Activated CD8-positive, alpha-beta memory T cell treated with anti-CD3 and anti-CD28 coated beads, Interleukin-2, amount 10 ng/mL, durations not matched to agents 7 days and 5 days (primary cell): Measurements from ENCODE around the gene F3. TPM values are rescaled to one million over a fixed set of nuclear protein-coding genes. Genes with fewer than 3 reads are reported as not detected.

Source experiments
- ATAC-seq: fragments of 150-1000 bp; cut with Tn5 transposase; one replicate; pipeline ENCODE4 v1.10.0; 2021; ENCODE audit warnings: moderate library complexity
- CTCF ChIA-PET: fragments of 350-600 bp; sonication (Branson Sonifier 250); formaldehyde crosslinking; loops from one replicate; lab custom pipeline; 2021; ENCODE audit warnings: antibody characterized with exemption; lab: Charles Lee
- DNase-seq: peaks from one replicate; pipeline ENCODE4 v3.0.0-alpha.2; 2020
- H3K27ac Mint-ChIP-seq: one replicate; pipeline ENCODE4 v1.8.0; 2021; ENCODE audit warnings: mild to moderate bottlenecking, mixed read lengths
- H3K27me3 Mint-ChIP-seq: one replicate; pipeline ENCODE4 v1.8.0; 2021; ENCODE audit warnings: mixed read lengths
- H3K36me3 Mint-ChIP-seq: one replicate; pipeline ENCODE4 v1.8.0; 2021; ENCODE audit warnings: mild to moderate bottlenecking, mixed read lengths
- H3K4me1 Mint-ChIP-seq: one replicate; pipeline ENCODE4 v1.8.0; 2021; ENCODE audit warnings: mixed read lengths
- H3K4me3 Mint-ChIP-seq: one replicate; pipeline ENCODE4 v1.8.0; 2021; ENCODE audit warnings: mild to moderate bottlenecking, moderate library complexity, mixed read lengths
- H3K9me3 Mint-ChIP-seq: one replicate; pipeline ENCODE4 v1.8.0; 2022; ENCODE audit warnings: low read depth, mixed read lengths
- total RNA-seq, 2 experiments: library from RNA; stranded (reverse); gene quantifications; one replicate each; pipeline ENCODE4 v1.2.3, GENCODE V29; 2021

The F3 gene
- total RNA-seq, 2 experiments from 2014 or later: 0.23 TPM; not detected in 1

DNA sequence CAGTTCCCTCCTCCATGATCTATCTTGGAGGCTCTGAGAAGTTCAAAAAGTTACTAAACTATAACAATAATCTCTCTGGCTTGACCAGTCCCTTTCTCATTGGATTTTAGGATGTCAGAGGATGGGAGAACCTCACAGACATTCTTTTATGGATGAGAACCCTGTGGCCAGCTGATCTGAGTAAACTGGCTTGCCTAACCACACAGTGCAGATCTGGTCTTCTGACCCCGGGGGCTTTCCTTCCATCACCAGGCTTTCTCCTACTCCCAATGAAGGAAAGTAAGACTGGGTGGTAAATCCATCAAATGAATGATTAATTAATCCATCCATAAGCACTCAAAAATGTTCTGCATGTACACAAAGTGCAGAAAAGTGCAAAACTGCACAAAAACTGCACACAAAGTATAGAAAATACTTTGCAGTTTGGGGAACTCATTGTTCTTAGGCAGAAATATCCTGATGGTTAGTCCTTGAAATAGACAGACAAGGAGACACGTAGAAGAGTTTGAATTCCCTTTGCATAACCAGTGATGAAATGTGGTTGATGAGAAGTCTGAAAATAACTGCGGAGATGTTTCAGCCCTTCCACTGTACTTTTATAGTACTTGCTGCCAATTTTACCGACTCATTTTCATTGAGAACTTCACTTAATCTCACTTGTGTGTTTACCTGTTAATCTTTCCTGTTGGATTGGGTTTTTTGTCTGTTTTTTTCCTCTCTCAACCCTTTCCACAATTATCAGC, 2.5 kb upstream of the F3 start:
- H3K4me3 Mint-ChIP-seq: no peak overlapping the region
- peaks cover 76% of the 10 kb centered on the region for H3K27me3 Mint-ChIP-seq
- H3K27ac Mint-ChIP-seq: no peak overlapping the region
- no peaks in the 10 kb centered on the region for H3K9me3 Mint-ChIP-seq
- ATAC-seq (no peak), DNase-seq (no peak)
- H3K4me1 Mint-ChIP-seq: peaks cover 14% of the 10 kb centered on the region
- CTCF ChIA-PET: no interaction called here
- no peaks in the 10 kb centered on the region for H3K36me3 Mint-ChIP-seq

DNA sequence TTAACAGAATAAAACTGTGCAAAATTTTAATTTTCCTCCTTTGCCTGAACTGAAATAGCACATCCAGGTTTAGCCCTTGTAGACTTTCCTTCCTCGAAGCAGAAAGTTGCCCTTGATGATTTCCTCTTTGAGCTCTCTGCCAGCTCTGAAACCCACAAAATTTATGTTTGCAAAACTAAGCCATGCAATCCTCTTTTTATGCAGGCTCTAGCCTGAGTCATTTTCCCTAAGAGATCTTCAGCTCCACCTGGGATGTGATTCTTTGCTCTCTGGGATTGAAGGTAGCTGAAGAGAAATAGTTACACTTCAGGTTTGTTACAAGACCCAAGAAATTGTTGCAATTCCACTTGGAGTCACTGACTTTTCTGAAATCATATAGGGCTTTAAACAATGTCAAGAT, 1.4 kb upstream of the F3 start:
- no peaks in the 10 kb centered on the region for H3K9me3 Mint-ChIP-seq
- CTCF ChIA-PET: no interaction called here
- H3K27ac Mint-ChIP-seq: no peak overlapping the region
- DNase-seq (no peak), ATAC-seq (no peak)
- H3K27me3 Mint-ChIP-seq: peaks cover 82% of the 10 kb centered on the region
- H3K4me1 Mint-ChIP-seq: peaks cover 14% of the 10 kb centered on the region
- H3K36me3 Mint-ChIP-seq: no peaks in the 10 kb centered on the region
- peak overlapping the region; percentile 73 for H3K4me3 Mint-ChIP-seq

DNA sequence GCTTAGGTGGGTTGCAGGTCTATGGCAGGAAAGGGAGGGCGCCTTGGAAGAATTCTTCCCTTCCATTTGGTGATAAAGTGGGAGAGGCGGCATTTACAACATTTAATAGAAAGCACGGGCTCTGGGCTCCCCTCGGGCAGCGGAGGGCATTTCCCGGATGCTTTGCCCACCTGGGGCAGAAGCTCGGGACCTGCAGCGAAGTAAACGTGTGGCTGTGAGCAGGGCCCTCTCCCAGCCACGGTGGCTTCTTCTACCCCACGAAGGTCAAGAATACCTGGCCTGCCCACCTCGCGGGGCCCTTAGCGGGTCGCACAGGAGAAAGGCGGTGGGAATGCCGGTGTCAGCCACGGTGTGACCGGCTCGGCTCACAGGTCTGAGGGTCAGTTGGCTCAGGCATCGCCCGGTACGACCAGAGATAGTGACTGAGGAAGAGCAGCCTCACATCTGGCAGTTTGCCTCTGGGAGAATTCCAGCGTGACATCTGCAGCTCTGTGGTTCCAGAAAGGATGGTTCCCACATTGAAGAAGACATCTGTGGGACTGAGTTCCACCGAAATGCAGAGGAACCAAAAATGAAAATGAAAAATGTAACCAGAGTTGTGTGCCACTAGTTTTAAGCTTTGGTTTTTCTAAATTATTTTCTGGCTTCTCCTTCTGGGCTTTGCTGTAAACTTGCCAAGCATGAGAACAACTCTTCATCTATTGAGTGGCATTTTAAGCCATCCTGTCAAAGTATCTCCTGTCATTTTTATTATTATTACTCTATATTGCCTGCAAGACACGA, 720 bp upstream of the F3 start:
- Mint-ChIP-seq H3K4me3 (peak overlapping the region; percentile 73), H3K27me3 (peaks cover 78% of the 10 kb centered on the region), H3K4me1 (peaks cover 14% of the 10 kb centered on the region), H3K36me3 (no peaks in the 10 kb centered on the region), H3K27ac (no peak overlapping the region), H3K9me3 (no peaks in the 10 kb centered on the region)
- ATAC-seq (peak; percentile 29), DNase-seq (no peak)
- CTCF ChIA-PET: interaction anchor here (0.9 kb wide), 2 partner anchors 26 to 265 kb away, joined by 3 to 4 read pairs; no protein-coding TSS in a partner anchor

DNA sequence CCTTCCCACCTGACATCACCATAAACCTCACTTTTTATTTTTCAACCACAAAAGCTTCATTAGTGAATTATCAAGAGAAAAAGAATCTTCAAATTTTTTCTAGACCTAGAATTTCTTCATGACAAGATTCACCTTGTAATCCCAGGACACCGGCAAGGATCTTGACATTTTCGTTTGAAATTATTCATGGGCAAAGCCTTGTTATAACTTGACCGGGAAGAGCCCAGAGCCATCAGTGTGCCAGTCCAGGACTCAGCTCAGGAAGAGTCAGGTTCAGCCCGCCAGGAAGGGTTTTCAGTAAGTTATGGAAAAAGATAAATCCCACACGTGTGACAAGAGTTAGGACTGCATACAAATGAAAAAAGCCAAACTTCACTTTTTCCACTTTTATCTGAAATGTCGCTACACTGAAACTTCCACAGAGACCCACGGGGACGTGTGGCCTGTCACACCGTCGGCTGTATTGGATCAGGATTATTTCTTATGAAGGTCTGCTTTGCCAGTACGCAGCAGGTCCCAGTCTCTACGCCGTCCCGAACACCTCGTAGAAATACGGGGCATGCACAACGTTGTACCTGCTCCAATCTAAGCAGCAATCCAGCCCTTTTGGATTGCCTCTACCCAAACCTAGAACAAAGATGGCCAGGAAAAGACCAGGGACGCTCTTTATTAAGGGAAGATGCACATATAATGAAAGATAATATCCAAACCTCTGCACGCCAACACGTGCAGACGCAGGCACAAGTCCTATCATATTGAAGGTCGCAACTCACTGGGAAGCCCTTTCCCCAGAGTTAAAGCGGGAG, 916 bp downstream of the F3 start:
- no peaks in the 10 kb centered on the region for H3K9me3 Mint-ChIP-seq
- no peaks in the 10 kb centered on the region for H3K36me3 Mint-ChIP-seq
- H3K4me3 Mint-ChIP-seq: peak overlapping the region; percentile 61
- H3K27ac Mint-ChIP-seq: no peak overlapping the region
- H3K27me3 Mint-ChIP-seq: peaks cover 79% of the 10 kb centered on the region
- H3K4me1 Mint-ChIP-seq: peaks cover 14% of the 10 kb centered on the region
- DNase-seq: no peak
- no peak for ATAC-seq
- CTCF ChIA-PET: no interaction called here

DNA sequence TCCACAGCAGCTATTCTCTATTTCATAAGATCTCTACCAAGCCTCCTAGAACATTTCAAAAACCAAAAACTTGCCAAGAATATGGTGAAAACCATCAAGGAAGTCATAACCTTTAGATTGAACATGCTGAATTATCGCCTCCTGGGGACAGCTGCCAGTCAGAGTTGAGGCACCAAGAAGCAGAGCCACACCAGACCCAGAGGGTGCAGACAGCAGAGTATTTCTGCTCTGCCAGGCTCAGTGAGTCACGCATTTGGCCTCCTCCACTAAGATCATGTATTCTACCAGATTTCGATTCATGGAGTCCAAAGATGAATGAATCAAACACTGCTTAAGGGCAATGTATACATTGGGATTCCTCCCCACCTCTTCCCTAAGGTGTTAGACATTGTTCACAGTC, 2.1 kb downstream of the F3 start:
- ATAC-seq (no peak), DNase-seq (no peak)
- no peaks in the 10 kb centered on the region for H3K36me3 Mint-ChIP-seq
- CTCF ChIA-PET: no interaction called here
- H3K4me3 Mint-ChIP-seq: no peak overlapping the region
- H3K9me3 Mint-ChIP-seq: no peaks in the 10 kb centered on the region
- peaks cover 71% of the 10 kb centered on the region for H3K27me3 Mint-ChIP-seq
- no peak overlapping the region for H3K27ac Mint-ChIP-seq
- H3K4me1 Mint-ChIP-seq: peaks cover 14% of the 10 kb centered on the region

DNA sequence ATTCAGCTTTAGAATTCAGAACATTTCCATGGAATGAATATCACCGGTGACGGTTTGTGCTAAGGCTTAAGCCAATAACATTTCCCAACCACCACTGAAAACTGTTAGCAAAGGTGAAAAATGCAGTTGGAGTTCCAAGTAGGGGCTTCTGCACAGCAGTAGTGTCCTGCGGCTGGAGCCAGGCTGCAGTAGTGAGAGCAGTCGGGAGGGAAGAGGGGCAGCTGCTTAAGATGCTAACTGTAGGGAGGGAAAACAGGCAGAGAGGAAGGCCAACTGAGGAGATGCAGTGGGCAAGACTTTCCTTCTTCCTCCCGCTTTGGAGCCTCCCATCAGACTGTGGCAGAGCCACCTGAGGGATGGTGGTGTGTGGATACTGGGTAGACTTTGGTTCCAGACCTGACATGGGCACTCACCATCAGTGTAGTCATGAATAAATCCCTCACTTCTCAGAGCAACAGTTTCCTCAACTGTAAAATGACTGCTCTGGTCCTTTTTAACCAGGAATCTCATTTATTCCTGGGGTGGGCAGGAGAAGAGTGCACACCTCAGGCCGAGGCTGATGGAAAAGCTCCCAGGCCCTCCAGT, 3.2 kb downstream of the F3 start:
- Mint-ChIP-seq H3K4me1 (peaks cover 14% of the 10 kb centered on the region), H3K9me3 (no peaks in the 10 kb centered on the region), H3K4me3 (no peak overlapping the region), H3K27ac (no peak overlapping the region), H3K36me3 (no peaks in the 10 kb centered on the region), H3K27me3 (peaks cover 61% of the 10 kb centered on the region)
- CTCF ChIA-PET: no interaction called here
- no peak for ATAC-seq
- DNase-seq: no peak

DNA sequence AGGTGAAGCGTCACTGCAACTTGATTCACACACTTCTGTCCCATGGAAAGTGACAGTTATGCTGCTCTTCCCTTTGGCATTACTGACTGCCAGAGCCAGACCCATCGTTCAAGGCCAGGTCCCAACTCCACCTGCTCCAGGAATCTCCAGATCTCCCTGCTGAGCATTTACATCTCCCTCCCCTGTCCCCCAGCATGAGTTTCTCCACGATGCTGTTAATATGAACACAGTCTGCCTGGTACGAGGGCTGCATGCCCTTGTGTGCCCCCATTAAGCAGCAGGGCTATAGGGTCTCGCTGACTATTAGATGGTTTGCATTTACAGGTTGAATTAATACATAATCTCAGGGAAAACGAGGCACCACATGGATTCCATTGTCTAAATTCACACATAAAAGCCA, 4.3 kb downstream of the F3 start:
- Mint-ChIP-seq H3K27ac (no peak overlapping the region), H3K27me3 (peaks cover 51% of the 10 kb centered on the region), H3K4me3 (no peak overlapping the region), H3K9me3 (no peaks in the 10 kb centered on the region), H3K36me3 (no peaks in the 10 kb centered on the region), H3K4me1 (peaks cover 6% of the 10 kb centered on the region)
- ATAC-seq (no peak), DNase-seq (no peak)
- CTCF ChIA-PET: no interaction called here

DNA sequence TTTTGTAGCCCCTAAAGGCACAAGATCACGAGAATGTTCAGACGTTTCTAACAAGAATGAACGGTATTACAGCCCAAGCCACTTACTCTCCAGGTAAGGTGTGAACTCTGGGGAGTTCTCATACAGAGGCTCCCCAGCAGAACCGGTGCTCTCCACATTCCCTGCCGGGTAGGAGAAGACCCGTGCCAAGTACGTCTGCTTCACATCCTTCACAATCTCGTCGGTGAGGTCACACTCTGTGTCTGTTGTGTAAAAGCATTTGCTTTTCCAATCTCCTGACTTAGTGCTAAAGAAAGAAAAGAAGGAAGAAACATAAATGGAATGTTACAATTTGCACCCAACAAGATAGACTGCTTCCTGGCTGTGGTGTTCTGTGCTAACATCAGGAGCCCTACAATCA, 5.7 kb downstream of the F3 start:
- no peak for ATAC-seq
- Mint-ChIP-seq H3K27me3 (peaks cover 41% of the 10 kb centered on the region), H3K9me3 (no peaks in the 10 kb centered on the region), H3K36me3 (no peaks in the 10 kb centered on the region), H3K27ac (no peak overlapping the region), H3K4me1 (peaks cover 1% of the 10 kb centered on the region), H3K4me3 (no peak overlapping the region)
- CTCF ChIA-PET: interaction anchor here (1.0 kb wide), 1 partner anchor 55 kb away, joined by 3 read pairs; no protein-coding TSS in a partner anchor
- DNase-seq: no peak

DNA sequence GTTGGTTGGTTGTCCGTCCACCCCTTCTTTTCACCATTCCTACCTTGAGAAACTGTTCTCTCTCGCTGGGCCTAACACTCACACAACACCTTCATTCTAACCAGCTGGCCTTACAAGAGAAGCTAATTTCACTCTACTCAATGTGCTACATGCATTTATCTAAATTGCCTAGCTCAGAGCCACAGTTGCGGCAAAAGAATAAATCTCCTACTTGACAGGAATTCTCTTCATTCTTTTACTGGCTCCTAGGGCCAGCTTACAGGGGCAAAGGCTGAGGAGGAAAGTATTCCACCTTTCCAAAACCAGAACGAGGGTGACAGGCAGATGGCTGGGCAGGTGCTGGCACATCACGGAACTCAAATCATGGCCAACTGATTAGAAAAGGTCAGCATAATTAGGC, 6.5 kb downstream of the F3 start:
- H3K36me3 Mint-ChIP-seq: no peaks in the 10 kb centered on the region
- peaks cover 34% of the 10 kb centered on the region for H3K27me3 Mint-ChIP-seq
- H3K27ac Mint-ChIP-seq: no peak overlapping the region
- CTCF ChIA-PET: no interaction called here
- no peaks in the 10 kb centered on the region for H3K4me1 Mint-ChIP-seq
- ATAC-seq (no peak), DNase-seq (no peak)
- H3K9me3 Mint-ChIP-seq: no peaks in the 10 kb centered on the region
- no peak overlapping the region for H3K4me3 Mint-ChIP-seq

DNA sequence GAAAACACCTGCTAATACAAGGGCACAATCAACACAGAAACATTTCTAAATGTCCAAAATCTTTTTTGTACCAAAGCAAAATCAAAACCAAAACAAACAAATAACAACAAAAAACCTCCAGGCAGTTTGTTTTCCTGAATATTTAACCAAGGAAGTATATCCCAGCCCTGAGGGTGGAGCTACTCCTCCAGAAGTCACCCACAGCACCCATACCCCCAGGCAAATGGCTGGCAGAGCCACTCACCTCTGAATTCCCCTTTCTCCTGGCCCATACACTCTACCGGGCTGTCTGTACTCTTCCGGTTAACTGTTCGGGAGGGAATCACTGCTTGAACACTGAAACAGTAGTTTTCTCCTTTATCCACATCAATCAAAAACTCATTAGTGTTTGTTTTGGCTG, 9.5 kb downstream of the F3 start:
- ATAC-seq (no peak), DNase-seq (no peak)
- H3K27ac Mint-ChIP-seq: no peak overlapping the region
- H3K9me3 Mint-ChIP-seq: no peaks in the 10 kb centered on the region
- H3K27me3 Mint-ChIP-seq: peaks cover 11% of the 10 kb centered on the region
- no peak overlapping the region for H3K4me3 Mint-ChIP-seq
- no peaks in the 10 kb centered on the region for H3K36me3 Mint-ChIP-seq
- H3K4me1 Mint-ChIP-seq: no peaks in the 10 kb centered on the region
- CTCF ChIA-PET: no interaction called here

DNA sequence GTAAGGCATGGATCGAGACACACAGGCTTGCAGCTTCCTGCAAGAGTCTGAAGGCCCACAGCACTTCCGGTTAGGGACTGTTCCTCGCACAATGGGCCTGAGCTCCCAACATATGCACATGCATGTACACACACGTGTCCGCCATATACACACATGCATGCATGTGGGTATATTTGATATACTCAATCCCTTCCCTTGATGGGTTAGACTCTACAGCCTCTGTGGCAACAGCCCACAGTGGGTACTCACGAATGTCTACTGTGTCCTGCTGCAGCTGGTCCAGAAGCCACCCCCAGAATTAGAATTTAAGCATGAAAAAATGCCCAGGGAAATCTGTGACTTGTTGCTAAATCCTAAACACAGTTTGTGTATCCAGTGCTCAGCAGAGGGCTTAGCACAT, 9.9 kb downstream of the F3 start:
- no peaks in the 10 kb centered on the region for H3K36me3 Mint-ChIP-seq
- H3K27ac Mint-ChIP-seq: no peak overlapping the region

DNA sequence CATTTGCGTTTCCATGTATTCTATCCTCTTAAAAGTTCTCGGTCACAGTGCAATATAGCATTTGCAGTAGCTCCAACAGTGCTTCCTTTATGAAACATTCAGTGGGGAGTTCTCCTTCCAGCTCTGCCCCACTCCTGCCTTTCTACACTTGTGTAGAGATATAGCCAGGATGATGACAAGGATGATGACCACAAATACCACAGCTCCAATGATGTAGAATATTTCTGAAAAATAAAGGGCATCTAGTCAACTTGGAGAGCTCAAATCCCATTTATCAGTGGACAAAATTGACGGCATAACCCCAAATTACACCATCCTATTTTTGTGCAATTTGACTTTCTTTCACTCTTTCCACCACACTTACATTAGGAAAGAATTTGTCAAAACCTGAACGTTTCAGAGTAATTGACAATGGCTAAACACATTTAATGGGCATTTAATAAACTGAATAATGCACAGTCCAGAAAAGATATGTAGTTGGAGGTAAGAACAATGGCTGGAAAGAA, 11.1 kb downstream of the F3 start:
- ATAC-seq: no peak
- Mint-ChIP-seq H3K27ac (no peak overlapping the region), H3K4me3 (no peak overlapping the region), H3K9me3 (no peaks in the 10 kb centered on the region), H3K27me3 (no peaks in the 10 kb centered on the region), H3K4me1 (no peaks in the 10 kb centered on the region), H3K36me3 (no peaks in the 10 kb centered on the region)
- CTCF ChIA-PET: no interaction called here
- no peak for DNase-seq

More for the DNA sequence above, 9.9 kb downstream of the F3 start:
- Mint-ChIP-seq H3K4me3 (no peak overlapping the region), H3K27me3 (peaks cover 7% of the 10 kb centered on the region), H3K9me3 (no peaks in the 10 kb centered on the region), H3K4me1 (no peaks in the 10 kb centered on the region)
- ATAC-seq (no peak), DNase-seq (no peak)
- CTCF ChIA-PET: no interaction called here

DNA sequence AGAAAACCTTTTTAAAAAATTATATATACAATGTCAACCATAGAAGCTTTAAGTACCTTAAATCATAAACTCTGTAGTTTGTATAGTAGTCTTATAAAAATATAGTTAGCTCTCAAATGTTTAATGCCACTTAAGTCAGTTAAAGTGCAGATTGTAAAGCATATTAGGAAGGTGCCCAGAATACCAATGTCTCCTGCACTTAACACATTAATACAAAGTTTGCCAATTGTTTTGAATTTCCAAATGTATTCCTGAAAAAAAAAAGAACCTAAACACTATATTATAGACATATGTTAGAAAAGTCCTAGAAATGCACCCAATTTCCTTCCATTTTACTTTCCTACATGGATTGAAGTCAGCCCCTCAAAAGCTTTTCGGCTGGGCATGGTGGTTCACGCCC, 12.1 kb downstream of the F3 start:
- no peaks in the 10 kb centered on the region for H3K36me3 Mint-ChIP-seq
- H3K4me1 Mint-ChIP-seq: no peaks in the 10 kb centered on the region
- DNase-seq (no peak), ATAC-seq (no peak)
- H3K4me3 Mint-ChIP-seq: no peak overlapping the region
- no peak overlapping the region for H3K27ac Mint-ChIP-seq
- CTCF ChIA-PET: no interaction called here
- H3K27me3 Mint-ChIP-seq: no peaks in the 10 kb centered on the region
- H3K9me3 Mint-ChIP-seq: no peaks in the 10 kb centered on the region
